Vagina (tissue), 2 donors: ENCODE measurements around the gene PYCARD. TPM values are rescaled to one million over a fixed set of nuclear protein-coding genes. Genes with fewer than 3 reads are reported as not detected.
"Not testable (repeated sequence)": the region's sequence is repeated elsewhere in the genome, so short reads cannot be mapped to it uniquely, and the experiment has no call there.

Experiments
- DNase-seq, 2 donors: peaks; one replicate each; pipeline ENCODE4 v3.0.0-alpha.2; 2017; ENCODE audit errors: extremely low spot score in 2 of 2
- H3K27ac ChIP-seq: fragments of 200-600 bp; sonication (generic); one replicate; pipeline ENCODE4 v1.5.1; 2019
- H3K27me3 ChIP-seq: fragments of 200-600 bp; sonication (generic); one replicate; pipeline ENCODE4 v1.5.1; 2019
- H3K36me3 ChIP-seq, 2 donors: fragments of 200-600 bp; sonication (generic); one replicate each; pipeline ENCODE4 v1.5.1; 2017 to 2019
- H3K4me1 ChIP-seq: fragments of 200-600 bp; sonication (generic); one replicate; pipeline ENCODE4 v1.5.1; 2019
- H3K4me3 ChIP-seq, 2 donors: fragments of 200-600 bp; sonication (generic); 1 replicate in 1 of 2; 2 replicates in 1 of 2; pipeline ENCODE4 v1.5.1; 2016 to 2019
- H3K9me3 ChIP-seq: fragments of 200-600 bp; sonication (generic); one replicate; pipeline ENCODE4 v1.5.1; 2019
- CTCF ChIP-seq, 3 experiments: fragments of 450-650 bp in 2 of 3; fragments of 200-600 bp in 1 of 3; sonication (generic) in 1 of 3; IDR thresholded peaks; one replicate each; pipeline ENCODE4 v1.5.1; 2017 to 2019; ENCODE audit warnings: antibody characterized with exemption in 3 of 3, mild to moderate bottlenecking in 2 of 3, moderate library complexity in 2 of 3
- POLR2A ChIP-seq, 2 donors: fragments of 450-650 bp; IDR thresholded peaks; one replicate each; pipeline ENCODE4 v1.6.1; 2017; ENCODE audit warnings: antibody characterized with exemption in 2 of 2, mild to moderate bottlenecking in 2 of 2, moderate library complexity in 2 of 2
- POLR2AphosphoS5 ChIP-seq, 2 donors: sonication (generic); formaldehyde crosslinking; IDR thresholded peaks; one replicate each; pipeline ENCODE4 v1.9.0; 2017; ENCODE audit warnings: antibody characterized with exemption in 2 of 2, mild to moderate bottlenecking in 2 of 2, low read depth in 1 of 2; ENCODE audit not compliant: insufficient read depth in 1 of 2
- intact Hi-C: fragments of 100-400 bp; cut with DNase I; formaldehyde crosslinking; loops from one replicate; pipeline ENCODE4 v1.15.1; 2023
- small RNA-seq: library from RNA; depleted of rRNA; stranded (forward); fragments of <200 nt; gene quantifications from one replicate; pipeline ENCODE3, GENCODE V24; 2016
- total RNA-seq: library from RNA; depleted of rRNA; stranded (reverse); fragments of >200 nt; gene quantifications from one replicate; pipeline ENCODE4 v1.2.3, GENCODE V29; 2016

Gene PYCARD
- total RNA-seq, 1 donor from 2014 or later: 85.0 TPM

DNA sequence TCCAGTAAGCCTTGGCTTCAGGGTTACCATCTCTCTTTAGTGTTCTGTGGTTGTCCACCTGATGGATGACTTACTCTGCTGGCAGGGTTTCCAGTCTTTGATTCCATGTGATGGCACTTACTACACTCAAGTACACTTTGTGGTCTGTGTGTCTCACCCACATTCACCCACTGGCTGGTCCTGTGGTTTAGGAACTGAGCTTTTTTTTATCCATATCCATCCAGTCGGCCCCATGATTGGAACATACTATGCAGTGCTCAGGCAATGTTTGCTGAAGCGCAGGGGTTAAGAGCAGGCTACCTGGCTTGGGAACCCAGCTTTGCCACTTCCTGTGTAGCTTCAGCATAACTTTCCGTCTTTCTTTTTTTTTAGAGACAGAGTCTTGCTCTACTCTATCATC, 25.4 kb downstream of the PYCARD start:
- DNase-seq: no peak
- intact Hi-C loops: no loop called here

DNA sequence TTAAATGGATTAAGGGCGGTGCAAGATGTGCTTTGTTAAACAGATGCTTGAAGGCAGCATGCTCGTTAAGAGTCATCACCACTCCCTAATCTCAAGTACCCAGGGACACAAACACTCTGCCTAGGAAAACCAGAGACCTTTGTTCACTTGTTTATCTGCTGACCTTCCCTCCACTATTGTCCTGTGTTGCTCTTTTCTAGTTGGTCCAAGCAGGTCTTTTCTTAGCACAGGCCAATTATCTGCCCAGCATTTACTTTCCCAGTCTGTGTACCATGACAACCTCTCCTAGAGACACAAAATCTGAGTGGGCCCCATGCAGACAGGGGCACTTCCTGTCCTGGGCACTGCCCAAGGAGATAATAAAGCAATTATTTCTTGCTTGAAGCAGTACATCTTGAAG, 32.5 kb downstream of the PYCARD start:
- DNase-seq, intact Hi-C loops, H3K9me3 ChIP-seq, H3K4me3 ChIP-seq, H3K27ac ChIP-seq, H3K27me3 ChIP-seq, H3K4me1 ChIP-seq, H3K36me3 ChIP-seq: not testable (repeated sequence)

More for the DNA sequence above, 25.4 kb downstream of the PYCARD start:
- Histone ChIP-seq H3K4me3 (no peak overlapping the region), H3K27ac (no peak overlapping the region), H3K36me3 (no peaks in the 10 kb centered on the region), H3K9me3 (no peaks in the 10 kb centered on the region), H3K4me1 (peaks cover 20% of the 10 kb centered on the region), H3K27me3 (no peaks in the 10 kb centered on the region)
- TF ChIP-seq CTCF (IDR thresholded peaks at IDR 0.05) (no peak), POLR2AphosphoS5 (IDR thresholded peaks at IDR 0.05; ENCODE audit: insufficient read depth in 1 of 2, low read depth in 1 of 2) (no peak), POLR2A (IDR thresholded peaks at IDR 0.05) (no peak)

- H3K27ac ChIP-seq: no peak overlapping the region
- no peak for DNase-seq
- no peaks in the 10 kb centered on the region for H3K36me3 ChIP-seq
- H3K4me1 ChIP-seq: no peaks in the 10 kb centered on the region
- no peaks in the 10 kb centered on the region for H3K9me3 ChIP-seq
- H3K4me3 ChIP-seq: no peak overlapping the region
- intact Hi-C loops: no loop called here
- no peaks in the 10 kb centered on the region for H3K27me3 ChIP-seq
- TF ChIP-seq POLR2AphosphoS5 (IDR thresholded peaks at IDR 0.05; ENCODE audit: insufficient read depth in 1 of 2, low read depth in 1 of 2) (no peak), POLR2A (IDR thresholded peaks at IDR 0.05) (no peak), CTCF (IDR thresholded peaks at IDR 0.05) (no peak)
These were observed 33.7 kb downstream of the PYCARD start for GRCh38 chr16:31168848-31169247.

GRCh38 chr16:31167315-31167714, 35.2 kb downstream of the PYCARD start:
- Histone ChIP-seq H3K27me3 (no peaks in the 10 kb centered on the region), H3K4me3 (no peak overlapping the region), H3K9me3 (no peaks in the 10 kb centered on the region), H3K27ac (no peak overlapping the region), H3K36me3 (no peaks in the 10 kb centered on the region), H3K4me1 (no peaks in the 10 kb centered on the region)
- intact Hi-C loops: no loop called here
- TF ChIP-seq POLR2A (IDR thresholded peaks at IDR 0.05) (no peak), POLR2AphosphoS5 (IDR thresholded peaks at IDR 0.05; ENCODE audit: insufficient read depth in 1 of 2, low read depth in 1 of 2) (no peak), CTCF (IDR thresholded peaks at IDR 0.05) (no peak)
- DNase-seq: no peak

DNA sequence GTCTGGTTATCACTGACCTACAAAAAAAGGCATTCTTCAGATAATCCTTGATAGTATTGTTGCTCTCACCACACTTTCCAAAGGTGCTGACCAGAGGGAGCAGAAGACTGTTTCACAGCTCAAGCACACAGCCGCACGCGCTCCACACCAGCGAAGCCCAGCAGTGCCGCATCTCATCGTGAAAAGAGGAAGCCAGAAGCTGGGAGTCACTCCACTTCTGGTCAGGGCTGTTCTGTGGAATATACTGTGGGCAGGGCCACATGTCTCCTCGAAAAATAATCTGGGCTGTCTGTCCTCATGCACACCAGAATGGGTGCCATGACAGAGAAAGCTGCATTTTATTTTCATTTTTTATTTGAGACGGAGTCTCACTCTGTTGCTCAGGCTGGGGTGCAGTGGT, 45.4 kb downstream of the PYCARD start:
- Histone ChIP-seq H3K27me3 (no peaks in the 10 kb centered on the region), H3K4me1 (no peaks in the 10 kb centered on the region), H3K27ac (no peak overlapping the region), H3K9me3 (no peaks in the 10 kb centered on the region), H3K4me3 (no peak overlapping the region), H3K36me3 (no peaks in the 10 kb centered on the region)
- intact Hi-C loops: no loop called here
- no peak for DNase-seq
- no peak for TF ChIP-seq CTCF (IDR thresholded peaks at IDR 0.05)
- TF ChIP-seq POLR2A (IDR thresholded peaks at IDR 0.05): no peak
- no peak for TF ChIP-seq POLR2AphosphoS5 (IDR thresholded peaks at IDR 0.05; ENCODE audit: insufficient read depth in 1 of 2, low read depth in 1 of 2)

Small RNA genes within 50 kb of the gene (small RNA-seq; reads per million reads assigned to genes)
- gene AC009088.4: not detected
- gene NDUFA3P6: not detected

Other genes starting within 250 kb of the PYCARD start
- gene SETD1A, start 245.0 kb downstream of the PYCARD start, total RNA-seq: 10.6 TPM
- 14.5 TPM for gene HSD3B7, start 217.6 kb downstream of the PYCARD start, total RNA-seq
- gene STX1B, start 192.1 kb downstream of the PYCARD start, total RNA-seq: 4.7 TPM
- gene STX4, start 169.2 kb downstream of the PYCARD start, total RNA-seq: 42.5 TPM
- gene ZNF668, start 128.5 kb downstream of the PYCARD start, total RNA-seq: 5.4 TPM
- 10.6 TPM for gene ZNF646, start 128.3 kb downstream of the PYCARD start, total RNA-seq
- gene PRSS53, start 113.8 kb downstream of the PYCARD start, total RNA-seq: 2.0 TPM
- gene VKORC1, start 108.0 kb downstream of the PYCARD start, total RNA-seq: 123 TPM
- 48.9 TPM for gene BCKDK, start 94.4 kb downstream of the PYCARD start, total RNA-seq
- 76.6 TPM for gene KAT8, start 85.1 kb downstream of the PYCARD start, total RNA-seq
- gene PRSS8, start 67.0 kb downstream of the PYCARD start, total RNA-seq: 26.0 TPM
- gene PRSS36, start 52.7 kb downstream of the PYCARD start, total RNA-seq: 1.2 TPM
- 74.2 TPM for gene FUS, start 22.6 kb downstream of the PYCARD start, total RNA-seq
- not detected for gene TRIM72, start 11.4 kb upstream of the PYCARD start, total RNA-seq
- gene PYDC1, start 14.4 kb upstream of the PYCARD start, total RNA-seq: not detected
- gene ITGAM, start 57.2 kb upstream of the PYCARD start, total RNA-seq: 14.0 TPM
- gene ITGAX, start 152.4 kb upstream of the PYCARD start, total RNA-seq: 4.4 TPM
- not detected for gene ITGAD, start 190.6 kb upstream of the PYCARD start, total RNA-seq
- gene COX6A2, start 225.6 kb upstream of the PYCARD start, total RNA-seq: not detected
- 2.7 TPM for gene ZNF843, start 240.0 kb upstream of the PYCARD start, total RNA-seq